HFFc6 (cell line): ENCODE results near the gene HS3ST1. TPM values are rescaled to one million over a fixed set of nuclear protein-coding genes. Genes with fewer than 3 reads are reported as not detected.

Experiments used
- DNase-seq: peaks from one replicate; pipeline ENCODE4 v3.0.0-alpha.2; 2018
- H3K27ac Mint-ChIP-seq: 2 replicates; pipeline ENCODE4 v1.8.0; 2020; ENCODE audit warnings: mild to moderate bottlenecking, mixed read lengths
- H3K27me3 Mint-ChIP-seq: 2 replicates; pipeline ENCODE4 v1.8.0; 2021; ENCODE audit warnings: mild to moderate bottlenecking, moderate library complexity, mixed read lengths; ENCODE audit not compliant: insufficient read depth
- H3K36me3 Mint-ChIP-seq: 2 replicates; pipeline ENCODE4 v1.8.0; 2021; ENCODE audit warnings: low read depth, mixed read lengths
- H3K4me1 Mint-ChIP-seq: 2 replicates; pipeline ENCODE4 v1.8.0; 2020; ENCODE audit warnings: low read depth, mixed read lengths
- H3K4me3 Mint-ChIP-seq: 2 replicates; pipeline ENCODE4 v1.8.0; 2020; ENCODE audit warnings: mild to moderate bottlenecking, moderate library complexity, mixed read lengths
- H3K9me3 Mint-ChIP-seq: 2 replicates; pipeline ENCODE4 v1.8.0; 2020; ENCODE audit warnings: mild to moderate bottlenecking, mixed read lengths
- CTCF ChIP-seq: fragments of 200-600 bp; sonication (generic); IDR thresholded peaks from 2 replicates; pipeline ENCODE4 v1.5.0; 2021; ENCODE audit warnings: antibody characterized with exemption, mild to moderate bottlenecking
- total RNA-seq, 6 experiments: library from RNA; stranded (reverse); fragmentation: NEBNext Ultra II Directional; extraction: Animal tissue kit (Norgen Biotek cat#: 25700); gene quantifications; 2 replicates in 1 of 6; 3 replicates in 5 of 6; pipeline ENCODE4 v1.2.3, GENCODE V29; 2021

Gene HS3ST1
- total RNA-seq, 6 experiments from 2014 or later, result not detected

GRCh38 chr4:11424000-11424399 lies 4.7 kb downstream of the HS3ST1 start:
- Mint-ChIP-seq H3K27me3 (no peaks in the 10 kb centered on the region), H3K36me3 (no peaks in the 10 kb centered on the region), H3K27ac (no peak overlapping the region), H3K4me3 (no peak overlapping the region), H3K9me3 (peaks cover 17% of the 10 kb centered on the region), H3K4me1 (no peaks in the 10 kb centered on the region)
- no peak for DNase-seq
- peak; percentile 31; the same call in 1 of the 2 replicates for TF ChIP-seq CTCF

GRCh38 chr4:11423465-11423864 lies 5.2 kb downstream of the HS3ST1 start:
- DNase-seq, result no peak
- Mint-ChIP-seq H3K4me1 (no peaks in the 10 kb centered on the region), H3K27ac (no peak overlapping the region), H3K27me3 (no peaks in the 10 kb centered on the region), H3K36me3 (no peaks in the 10 kb centered on the region), H3K4me3 (no peak overlapping the region), H3K9me3 (peaks cover 23% of the 10 kb centered on the region)
- no peak for TF ChIP-seq CTCF

DNA sequence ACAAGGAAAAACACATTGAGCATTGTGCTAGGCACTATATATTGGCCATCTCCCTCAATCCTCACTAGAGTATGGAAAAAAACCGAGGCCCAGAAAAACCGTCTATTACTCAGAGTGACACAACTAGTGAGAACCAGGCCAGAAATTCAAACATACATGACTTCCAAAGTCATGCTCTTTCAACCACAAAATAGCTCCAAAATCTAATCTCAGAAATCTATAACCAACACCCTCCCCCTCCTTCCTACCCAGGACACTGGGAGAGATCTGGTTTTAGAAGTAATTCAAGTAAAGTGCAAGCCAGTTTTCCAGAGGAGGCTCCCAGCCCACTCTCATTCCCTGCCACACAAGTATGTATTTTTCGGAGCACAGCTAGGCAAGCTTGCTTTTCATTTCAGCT lies 7.6 kb downstream of the HS3ST1 start:
- no peak overlapping the region for H3K27ac Mint-ChIP-seq
- no peaks in the 10 kb centered on the region for H3K27me3 Mint-ChIP-seq
- H3K36me3 Mint-ChIP-seq, result no peaks in the 10 kb centered on the region
- H3K4me3 Mint-ChIP-seq, result no peak overlapping the region
- no peak for TF ChIP-seq CTCF
- peaks cover 28% of the 10 kb centered on the region for H3K9me3 Mint-ChIP-seq
- DNase-seq, result no peak
- H3K4me1 Mint-ChIP-seq, result no peaks in the 10 kb centered on the region

- TF ChIP-seq CTCF, result no peak
- Mint-ChIP-seq H3K36me3 (no peaks in the 10 kb centered on the region), H3K4me1 (no peaks in the 10 kb centered on the region), H3K4me3 (no peak overlapping the region), H3K27ac (no peak overlapping the region), H3K27me3 (no peaks in the 10 kb centered on the region), H3K9me3 (peaks cover 29% of the 10 kb centered on the region)
- no peak for DNase-seq
Measured at GRCh38 chr4:11420327-11420726, 8.4 kb downstream of the HS3ST1 start.

DNA sequence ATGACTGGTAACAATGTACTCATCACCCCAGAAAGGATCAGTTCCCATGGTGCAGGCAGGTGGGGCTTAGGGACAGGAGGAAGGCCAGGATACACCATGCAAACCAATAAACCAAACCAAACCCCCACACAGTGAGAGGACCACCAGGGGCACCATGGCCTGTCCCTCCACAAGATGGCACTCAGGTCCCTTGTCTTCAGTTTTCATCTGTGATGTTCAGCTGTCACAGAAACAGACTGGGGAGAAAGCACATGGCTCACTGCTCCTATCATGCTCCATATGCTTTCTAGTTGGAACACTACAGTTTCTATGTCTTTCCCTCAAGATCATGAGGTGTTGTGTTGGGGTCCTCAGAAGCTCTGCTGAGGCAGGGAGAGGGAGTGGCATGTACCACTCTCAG lies 10.1 kb downstream of the HS3ST1 start:
- DNase-seq, result no peak
- Mint-ChIP-seq H3K9me3 (peaks cover 34% of the 10 kb centered on the region), H3K4me3 (no peak overlapping the region), H3K4me1 (no peaks in the 10 kb centered on the region), H3K27me3 (no peaks in the 10 kb centered on the region), H3K27ac (no peak overlapping the region), H3K36me3 (no peaks in the 10 kb centered on the region)
- no peak for TF ChIP-seq CTCF

- no peak for DNase-seq
- no peak for TF ChIP-seq CTCF
- Mint-ChIP-seq H3K27ac (no peak overlapping the region), H3K4me1 (no peaks in the 10 kb centered on the region), H3K4me3 (no peak overlapping the region), H3K27me3 (no peaks in the 10 kb centered on the region), H3K36me3 (no peaks in the 10 kb centered on the region), H3K9me3 (peaks cover 43% of the 10 kb centered on the region)
Measured at GRCh38 chr4:11416767-11417113, 12.0 kb downstream of the HS3ST1 start.
